Measurements from ENCODE around the gene NOX4. TPM values are rescaled to one million over a fixed set of nuclear protein-coding genes. Genes with fewer than 3 reads are reported as not detected.

NOX4 gene
- total and polyA plus RNA-seq, 4 experiments from 2014 or later: not detected

GRCh38 chr11:89495951-89496350 is 4.8 kb upstream of the NOX4 start:
- no peak overlapping the region for H3K4me3 ChIP-seq (ENCODE audit: low read length in 2 of 2)
- CTCF ChIA-PET (ENCODE audit: partially characterized antibody): no interaction called here
- no peaks in the 10 kb centered on the region for H3K9me3 ChIP-seq (ENCODE audit: control insufficient read depth in 1 of 2, low read length in 2 of 2)
- POLR2A ChIA-PET (ENCODE audit: partially characterized antibody): no interaction called here
- H3K36me3 ChIP-seq (ENCODE audit: insufficient read depth, low read length): no peaks in the 10 kb centered on the region
- peaks cover 0 to 5% (median 3%) of the 10 kb centered on the region in 8 donors for H3K9me3 Mint-ChIP-seq
- H3K27ac ChIP-seq (ENCODE audit: low read depth, low read length): no peak overlapping the region
- peaks cover 0 to 1% of the 10 kb centered on the region in 2 donors for H3K27me3 Mint-ChIP-seq
- H3K27ac Mint-ChIP-seq: no peak overlapping the region
- no peaks in the 10 kb centered on the region for H3K4me1 ChIP-seq (ENCODE audit: insufficient read depth, low read length)
- DNase-seq: no peak
- intact Hi-C loops (cut with micrococcal nuclease): no loop called here
- H3K4me1 Mint-ChIP-seq: peaks cover 0 to under 1% (median 0%) of the 10 kb centered on the region in 4 donors
- H3K27me3 ChIP-seq (ENCODE audit: insufficient read depth, low read length): no peaks in the 10 kb centered on the region
- no peaks in the 10 kb centered on the region for H3K36me3 Mint-ChIP-seq
- H3K4me3 Mint-ChIP-seq: no peak overlapping the region

GRCh38 chr11:89493431-89493830 is 2.3 kb upstream of the NOX4 start:
- peaks cover 0 to 5% (median 3%) of the 10 kb centered on the region in 8 donors for H3K9me3 Mint-ChIP-seq
- Histone ChIP-seq H3K36me3 (ENCODE audit: insufficient read depth, low read length) (no peaks in the 10 kb centered on the region), H3K9me3 (ENCODE audit: control insufficient read depth in 1 of 2, low read length in 2 of 2) (no peaks in the 10 kb centered on the region), H3K4me1 (ENCODE audit: insufficient read depth, low read length) (no peaks in the 10 kb centered on the region), H3K4me3 (ENCODE audit: low read length in 2 of 2) (no peak overlapping the region), H3K27ac (ENCODE audit: low read depth, low read length) (no peak overlapping the region), H3K27me3 (ENCODE audit: insufficient read depth, low read length) (no peaks in the 10 kb centered on the region)
- CTCF ChIA-PET (ENCODE audit: partially characterized antibody): no interaction called here
- H3K27ac Mint-ChIP-seq: no peak overlapping the region
- H3K27me3 Mint-ChIP-seq: peaks cover 0 to 5% of the 10 kb centered on the region in 2 donors
- peaks cover 0 to 2% (median under 1%) of the 10 kb centered on the region in 4 donors for H3K4me1 Mint-ChIP-seq
- intact Hi-C loops (cut with micrococcal nuclease): no loop called here
- no peak for DNase-seq
- no peaks in the 10 kb centered on the region for H3K36me3 Mint-ChIP-seq
- no peak overlapping the region for H3K4me3 Mint-ChIP-seq
- POLR2A ChIA-PET (ENCODE audit: partially characterized antibody): no interaction called here

GRCh38 chr11:89490602-89490980 is 584 bp downstream of the NOX4 start:
- H3K27me3 Mint-ChIP-seq: peaks cover 0 to 5% of the 10 kb centered on the region in 2 donors
- no peak overlapping the region for H3K4me3 Mint-ChIP-seq
- no peak overlapping the region for H3K4me3 ChIP-seq (ENCODE audit: low read length in 2 of 2)
- peaks cover 0 to 2% (median under 1%) of the 10 kb centered on the region in 4 donors for H3K4me1 Mint-ChIP-seq
- no peaks in the 10 kb centered on the region for H3K9me3 ChIP-seq (ENCODE audit: control insufficient read depth in 1 of 2, low read length in 2 of 2)
- intact Hi-C loops (cut with micrococcal nuclease): no loop called here
- H3K27ac ChIP-seq (ENCODE audit: low read depth, low read length): no peak overlapping the region
- CTCF ChIA-PET (ENCODE audit: partially characterized antibody): no interaction called here
- H3K27me3 ChIP-seq (ENCODE audit: insufficient read depth, low read length): no peaks in the 10 kb centered on the region
- no peak overlapping the region for H3K27ac Mint-ChIP-seq
- H3K4me1 ChIP-seq (ENCODE audit: insufficient read depth, low read length): no peaks in the 10 kb centered on the region
- DNase-seq: no peak
- H3K36me3 Mint-ChIP-seq: no peaks in the 10 kb centered on the region
- POLR2A ChIA-PET (ENCODE audit: partially characterized antibody): no interaction called here
- peaks cover 0 to 5% (median 3%) of the 10 kb centered on the region in 8 donors for H3K9me3 Mint-ChIP-seq
- no peaks in the 10 kb centered on the region for H3K36me3 ChIP-seq (ENCODE audit: insufficient read depth, low read length)

- no peaks in the 10 kb centered on the region for H3K9me3 ChIP-seq (ENCODE audit: control insufficient read depth in 1 of 2, low read length in 2 of 2)
- intact Hi-C loops (cut with micrococcal nuclease): no loop called here
- ChIA-PET CTCF (ENCODE audit: partially characterized antibody) (no interaction called here), POLR2A (ENCODE audit: partially characterized antibody) (no interaction called here)
- H3K4me3 ChIP-seq (ENCODE audit: low read length in 2 of 2): no peak overlapping the region
- peaks cover 0 to 5% of the 10 kb centered on the region in 2 donors for H3K27me3 Mint-ChIP-seq
- peaks cover 0 to 2% (median under 1%) of the 10 kb centered on the region in 4 donors for H3K4me1 Mint-ChIP-seq
- no peaks in the 10 kb centered on the region for H3K36me3 ChIP-seq (ENCODE audit: insufficient read depth, low read length)
- no peak for DNase-seq
- no peaks in the 10 kb centered on the region for H3K36me3 Mint-ChIP-seq
- H3K27ac ChIP-seq (ENCODE audit: low read depth, low read length): no peak overlapping the region
- H3K4me1 ChIP-seq (ENCODE audit: insufficient read depth, low read length): no peaks in the 10 kb centered on the region
- no peak overlapping the region for H3K27ac Mint-ChIP-seq
- H3K27me3 ChIP-seq (ENCODE audit: insufficient read depth, low read length): no peaks in the 10 kb centered on the region
- no peak overlapping the region for H3K4me3 Mint-ChIP-seq
- H3K9me3 Mint-ChIP-seq: peaks cover 0 to 5% (median 0%) of the 10 kb centered on the region in 8 donors
Measured at GRCh38 chr11:89489930-89490329, 1.2 kb downstream of the NOX4 start.

GRCh38 chr11:89487016-89487415 is 4.2 kb downstream of the NOX4 start:
- H3K36me3 Mint-ChIP-seq: no peaks in the 10 kb centered on the region
- no peaks in the 10 kb centered on the region for H3K4me1 ChIP-seq (ENCODE audit: insufficient read depth, low read length)
- ChIA-PET CTCF (ENCODE audit: partially characterized antibody) (no interaction called here), POLR2A (ENCODE audit: partially characterized antibody) (no interaction called here)
- H3K27me3 Mint-ChIP-seq: peaks cover 0 to 7% of the 10 kb centered on the region in 2 donors
- peaks cover 0 to 5% (median 0%) of the 10 kb centered on the region in 8 donors for H3K9me3 Mint-ChIP-seq
- no peak overlapping the region for H3K4me3 ChIP-seq (ENCODE audit: low read length in 2 of 2)
- no peak overlapping the region for H3K27ac Mint-ChIP-seq
- H3K9me3 ChIP-seq (ENCODE audit: control insufficient read depth in 1 of 2, low read length in 2 of 2): no peaks in the 10 kb centered on the region
- no peaks in the 10 kb centered on the region for H3K27me3 ChIP-seq (ENCODE audit: insufficient read depth, low read length)
- no peak for DNase-seq
- no peaks in the 10 kb centered on the region for H3K36me3 ChIP-seq (ENCODE audit: insufficient read depth, low read length)
- no peak overlapping the region for H3K27ac ChIP-seq (ENCODE audit: low read depth, low read length)
- peaks cover 0 to 2% (median under 1%) of the 10 kb centered on the region in 4 donors for H3K4me1 Mint-ChIP-seq
- H3K4me3 Mint-ChIP-seq: no peak overlapping the region
- intact Hi-C loops (cut with micrococcal nuclease): no loop called here

GRCh38 chr11:89484896-89485295 is 6.3 kb downstream of the NOX4 start:
- H3K9me3 Mint-ChIP-seq: peaks cover 0 to 2% (median 0%) of the 10 kb centered on the region in 8 donors
- no peaks in the 10 kb centered on the region for H3K36me3 Mint-ChIP-seq
- Histone ChIP-seq H3K4me1 (ENCODE audit: insufficient read depth, low read length) (no peaks in the 10 kb centered on the region), H3K9me3 (ENCODE audit: control insufficient read depth in 1 of 2, low read length in 2 of 2) (no peaks in the 10 kb centered on the region), H3K27ac (ENCODE audit: low read depth, low read length) (no peak overlapping the region), H3K27me3 (ENCODE audit: insufficient read depth, low read length) (no peaks in the 10 kb centered on the region), H3K36me3 (ENCODE audit: insufficient read depth, low read length) (no peaks in the 10 kb centered on the region), H3K4me3 (ENCODE audit: low read length in 2 of 2) (no peak overlapping the region)
- CTCF ChIA-PET (ENCODE audit: partially characterized antibody): no interaction called here
- H3K27me3 Mint-ChIP-seq: peaks cover 0 to 2% of the 10 kb centered on the region in 2 donors
- DNase-seq: no peak
- POLR2A ChIA-PET (ENCODE audit: partially characterized antibody): no interaction called here
- intact Hi-C loops (cut with micrococcal nuclease): no loop called here
- H3K27ac Mint-ChIP-seq: no peak overlapping the region
- H3K4me3 Mint-ChIP-seq: no peak overlapping the region
- no peaks in the 10 kb centered on the region for H3K4me1 Mint-ChIP-seq

- peaks cover 0 to 2% (median 0%) of the 10 kb centered on the region in 8 donors for H3K9me3 Mint-ChIP-seq
- no peaks in the 10 kb centered on the region for H3K4me1 Mint-ChIP-seq
- H3K4me3 Mint-ChIP-seq: no peak overlapping the region
- H3K27me3 ChIP-seq (ENCODE audit: insufficient read depth, low read length): no peaks in the 10 kb centered on the region
- ChIA-PET POLR2A (ENCODE audit: partially characterized antibody) (no interaction called here), CTCF (ENCODE audit: partially characterized antibody) (no interaction called here)
- H3K27ac Mint-ChIP-seq: no peak overlapping the region
- H3K27me3 Mint-ChIP-seq: no peaks in the 10 kb centered on the region
- no peaks in the 10 kb centered on the region for H3K4me1 ChIP-seq (ENCODE audit: insufficient read depth, low read length)
- no peaks in the 10 kb centered on the region for H3K9me3 ChIP-seq (ENCODE audit: control insufficient read depth in 1 of 2, low read length in 2 of 2)
- no peaks in the 10 kb centered on the region for H3K36me3 Mint-ChIP-seq
- DNase-seq: no peak
- no peaks in the 10 kb centered on the region for H3K36me3 ChIP-seq (ENCODE audit: insufficient read depth, low read length)
- no peak overlapping the region for H3K27ac ChIP-seq (ENCODE audit: low read depth, low read length)
- H3K4me3 ChIP-seq (ENCODE audit: low read length in 2 of 2): no peak overlapping the region
- intact Hi-C loops (cut with micrococcal nuclease): no loop called here
Measured at GRCh38 chr11:89477175-89477574, 14.0 kb downstream of the NOX4 start.

GRCh38 chr11:89463266-89463780 is 27.9 kb downstream of the NOX4 start:
- no peaks in the 10 kb centered on the region for H3K27me3 Mint-ChIP-seq
- no peaks in the 10 kb centered on the region for H3K4me1 ChIP-seq (ENCODE audit: insufficient read depth, low read length)
- ChIA-PET POLR2A (ENCODE audit: partially characterized antibody) (no interaction called here), CTCF (ENCODE audit: partially characterized antibody) (no interaction called here)
- DNase-seq: no peak
- no peaks in the 10 kb centered on the region for H3K4me1 Mint-ChIP-seq
- no peak overlapping the region for H3K27ac Mint-ChIP-seq
- peaks cover 0 to 8% (median 3%) of the 10 kb centered on the region in 8 donors for H3K9me3 Mint-ChIP-seq
- intact Hi-C loops (cut with micrococcal nuclease): no loop called here
- H3K4me3 Mint-ChIP-seq: no peak overlapping the region
- no peaks in the 10 kb centered on the region for H3K36me3 ChIP-seq (ENCODE audit: insufficient read depth, low read length)
- H3K27ac ChIP-seq (ENCODE audit: low read depth, low read length): no peak overlapping the region
- no peak overlapping the region for H3K4me3 ChIP-seq (ENCODE audit: low read length in 2 of 2)
- H3K27me3 ChIP-seq (ENCODE audit: insufficient read depth, low read length): no peaks in the 10 kb centered on the region
- H3K9me3 ChIP-seq (ENCODE audit: control insufficient read depth in 1 of 2, low read length in 2 of 2): no peaks in the 10 kb centered on the region
- H3K36me3 Mint-ChIP-seq: no peaks in the 10 kb centered on the region

Measured in CD4-positive, alpha-beta memory T cell (primary cell).